Natural killer cell treated with Interleukin-12 subunit alpha and Interleukin-12 subunit beta and Interleukin-15 and Interleukin-18, amount 100 ng/mL, for 72 hours (primary cell): ENCODE results near the gene CADM2. TPM values are rescaled to one million over a fixed set of nuclear protein-coding genes. Genes with fewer than 3 reads are reported as not detected.
"Not testable (repeated sequence)": the region's sequence is repeated elsewhere in the genome, so short reads cannot be mapped to it uniquely, and the experiment has no call there.

Experiments used
- ATAC-seq, 2 donors: fragments of 150-1000 bp; cut with Tn5 transposase in 1 of 2; sonication (Bioruptor Pico), chemical (Tn5 transposase) in 1 of 2; 2 replicates each; pipeline ENCODE4 v1.10.0; 2021
- DNase-seq: peaks from one replicate; pipeline ENCODE4 v3.0.0; 2022; ENCODE audit warnings: low spot score
- H3K27ac Mint-ChIP-seq, 2 donors: 1 replicate in 1 of 2; 2 replicates in 1 of 2; pipeline ENCODE4 v1.8.0; 2022; ENCODE audit warnings: mixed read lengths in 2 of 2, mild to moderate bottlenecking in 1 of 2, moderate library complexity in 1 of 2
- H3K27me3 Mint-ChIP-seq, 2 donors: 1 replicate in 1 of 2; 2 replicates in 1 of 2; pipeline ENCODE4 v1.8.0; 2022; ENCODE audit warnings: mixed read lengths in 2 of 2
- H3K36me3 Mint-ChIP-seq: one replicate; pipeline ENCODE4 v1.8.0; 2022; ENCODE audit warnings: mixed read lengths
- H3K4me1 Mint-ChIP-seq, 2 donors: 1 replicate in 1 of 2; 2 replicates in 1 of 2; pipeline ENCODE4 v1.8.0; 2022; ENCODE audit warnings: low read depth in 2 of 2, mixed read lengths in 2 of 2, mild to moderate bottlenecking in 1 of 2
- H3K4me3 Mint-ChIP-seq: one replicate; pipeline ENCODE4 v1.8.0; 2022; ENCODE audit warnings: mixed read lengths
- H3K9me3 Mint-ChIP-seq: 2 replicates; pipeline ENCODE4 v1.8.0; 2022; ENCODE audit warnings: mixed read lengths
- total RNA-seq, 2 donors: library from RNA; stranded (reverse); gene quantifications; one replicate each; pipeline ENCODE4 v1.2.3, GENCODE V29; 2022

CADM2 gene
- total RNA-seq, 2 donors from 2014 or later = not detected

DNA sequence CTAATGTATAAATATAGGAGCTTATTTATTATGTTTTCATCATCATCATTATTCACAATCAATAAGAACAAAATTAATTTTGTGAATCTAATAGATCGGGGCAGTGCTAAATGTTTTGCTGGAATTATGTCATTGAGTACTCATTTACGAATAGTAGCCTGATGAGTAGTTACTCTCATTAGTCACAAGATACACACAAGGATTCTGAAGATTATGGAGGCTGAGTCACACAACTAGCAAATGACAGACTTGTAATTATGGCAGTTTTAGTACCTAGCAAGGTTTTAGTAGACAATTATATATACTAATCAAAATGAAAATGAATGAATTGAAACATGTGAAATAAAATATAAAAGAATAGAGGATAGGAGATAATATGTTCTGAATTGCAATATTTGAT, 954.2 kb downstream of the CADM2 start:
- DNase-seq (no peak), ATAC-seq (no peak)
- peaks cover 20% of the 10 kb centered on the region for H3K9me3 Mint-ChIP-seq
- H3K27ac Mint-ChIP-seq = no peak overlapping the region
- H3K4me1 Mint-ChIP-seq = no peaks in the 10 kb centered on the region
- no peak overlapping the region for H3K4me3 Mint-ChIP-seq
- no peaks in the 10 kb centered on the region for H3K27me3 Mint-ChIP-seq
- peaks cover 5% of the 10 kb centered on the region for H3K36me3 Mint-ChIP-seq

DNA sequence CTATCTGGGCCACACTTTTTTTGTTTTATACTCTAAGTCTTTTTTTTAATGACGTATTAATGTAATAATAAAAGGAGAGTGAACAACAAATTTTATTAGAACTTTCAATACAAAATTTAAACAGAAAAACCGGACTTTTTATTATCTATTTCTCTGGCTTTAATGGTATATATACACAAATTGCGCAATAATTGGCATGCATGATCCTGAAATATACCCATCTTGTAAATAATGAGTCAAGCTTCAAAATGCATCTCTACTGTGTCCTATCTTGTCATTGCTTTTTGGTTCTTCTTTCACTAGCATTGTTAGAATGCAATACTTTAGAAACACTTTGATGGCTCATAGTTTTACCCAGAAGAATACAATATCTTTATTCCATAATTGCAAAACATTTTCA, 963.6 kb downstream of the CADM2 start:
- Mint-ChIP-seq H3K9me3 (peaks cover 17% of the 10 kb centered on the region), H3K4me3 (no peak overlapping the region), H3K27ac (no peak overlapping the region), H3K36me3 (peaks cover 7% of the 10 kb centered on the region), H3K4me1 (no peaks in the 10 kb centered on the region), H3K27me3 (no peaks in the 10 kb centered on the region)
- DNase-seq (no peak), ATAC-seq (no peak)

DNA sequence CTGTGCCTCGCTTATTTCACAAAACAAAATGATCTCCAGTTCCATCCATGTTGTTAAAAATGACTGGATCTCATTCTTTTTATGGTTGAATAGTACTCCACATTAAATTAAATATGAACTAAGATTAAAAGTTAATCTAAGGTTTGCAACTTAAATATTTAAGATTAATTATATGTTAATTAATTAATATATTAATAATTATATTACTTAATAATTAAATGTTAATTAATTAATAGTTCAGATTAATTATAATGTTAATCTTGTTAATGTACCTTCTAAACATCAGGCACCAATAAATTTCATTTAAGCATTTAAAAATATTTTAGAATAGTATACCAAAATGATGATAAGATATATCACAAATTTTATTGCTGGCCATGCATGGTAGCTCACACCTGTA, 971.9 kb downstream of the CADM2 start:
- Mint-ChIP-seq H3K4me3 (no peak overlapping the region), H3K4me1 (no peaks in the 10 kb centered on the region), H3K36me3 (peaks cover 7% of the 10 kb centered on the region), H3K27me3 (no peaks in the 10 kb centered on the region), H3K27ac (no peak overlapping the region), H3K9me3 (peaks cover 12% of the 10 kb centered on the region)
- DNase-seq = no peak
- no peak for ATAC-seq

DNA sequence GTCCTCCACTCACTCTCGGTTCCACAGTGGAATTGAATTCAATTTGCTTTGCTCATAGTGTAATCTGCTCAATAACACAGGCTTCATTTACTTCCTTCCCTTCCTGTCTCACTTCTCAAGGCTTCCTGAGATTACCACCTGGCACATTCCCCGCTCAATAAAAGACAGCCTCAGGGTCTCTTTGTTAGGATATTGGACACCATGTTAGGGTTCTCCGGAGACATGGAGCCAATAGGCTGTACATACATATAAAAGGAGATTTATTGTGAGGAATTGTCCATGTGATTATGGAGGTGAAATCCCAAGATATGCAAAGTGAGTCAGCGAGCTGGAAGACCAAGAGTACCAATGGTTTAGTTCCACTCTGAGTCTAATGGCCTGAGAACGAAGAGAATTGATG, 974.5 kb downstream of the CADM2 start:
- Mint-ChIP-seq H3K27me3 (no peaks in the 10 kb centered on the region), H3K4me1 (no peaks in the 10 kb centered on the region), H3K27ac (no peak overlapping the region), H3K9me3 (peaks cover 16% of the 10 kb centered on the region), H3K36me3 (no peaks in the 10 kb centered on the region), H3K4me3 (no peak overlapping the region)
- ATAC-seq = no peak
- no peak for DNase-seq

DNA sequence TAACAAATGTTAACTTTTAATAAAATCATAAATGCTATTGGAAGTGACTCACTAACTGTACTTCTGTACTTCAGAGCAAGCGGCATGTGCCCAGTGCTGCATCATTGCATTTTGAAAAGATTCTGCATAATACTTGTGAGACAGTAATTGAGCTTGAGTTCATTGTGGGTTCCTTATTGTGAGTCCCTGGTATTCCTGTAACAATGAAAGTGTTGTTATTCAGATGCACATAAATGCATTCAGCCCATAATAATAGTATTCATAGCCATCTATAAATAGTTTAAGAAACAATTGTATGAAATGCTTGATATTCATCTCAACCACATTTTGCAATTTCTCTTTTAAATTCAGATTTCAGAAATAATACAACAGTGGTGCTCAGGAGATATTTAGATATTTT, 976.4 kb downstream of the CADM2 start:
- peaks cover 16% of the 10 kb centered on the region for H3K9me3 Mint-ChIP-seq
- no peak overlapping the region for H3K27ac Mint-ChIP-seq
- ATAC-seq (no peak), DNase-seq (no peak)
- no peak overlapping the region for H3K4me3 Mint-ChIP-seq
- H3K36me3 Mint-ChIP-seq = no peaks in the 10 kb centered on the region
- no peaks in the 10 kb centered on the region for H3K27me3 Mint-ChIP-seq
- H3K4me1 Mint-ChIP-seq = no peaks in the 10 kb centered on the region

DNA sequence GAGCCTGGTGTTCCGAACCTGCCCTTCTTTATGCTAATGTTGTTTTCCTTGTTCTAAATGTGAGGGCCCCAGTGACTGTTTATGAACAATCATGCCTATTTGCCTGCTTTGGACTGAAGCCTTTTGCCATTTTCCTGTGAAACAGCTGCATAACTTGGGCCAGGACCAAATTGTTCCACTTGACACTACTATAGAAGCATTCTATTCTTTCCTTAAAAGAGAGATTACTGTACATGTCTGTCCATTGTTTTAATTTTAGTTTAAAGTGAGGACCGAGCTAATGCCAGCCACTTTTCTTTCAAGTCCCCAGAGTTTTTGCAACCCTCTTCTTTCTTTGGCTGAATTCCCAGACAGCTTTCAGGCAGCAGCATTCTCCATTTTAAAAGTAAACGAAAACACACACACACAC, 980.3 kb downstream of the CADM2 start:
- H3K27me3 Mint-ChIP-seq = no peaks in the 10 kb centered on the region
- no peak for DNase-seq
- H3K9me3 Mint-ChIP-seq = peaks cover 11% of the 10 kb centered on the region
- H3K27ac Mint-ChIP-seq = no peak overlapping the region
- H3K4me3 Mint-ChIP-seq = no peak overlapping the region
- ATAC-seq = no peak
- no peaks in the 10 kb centered on the region for H3K4me1 Mint-ChIP-seq
- H3K36me3 Mint-ChIP-seq = no peaks in the 10 kb centered on the region

DNA sequence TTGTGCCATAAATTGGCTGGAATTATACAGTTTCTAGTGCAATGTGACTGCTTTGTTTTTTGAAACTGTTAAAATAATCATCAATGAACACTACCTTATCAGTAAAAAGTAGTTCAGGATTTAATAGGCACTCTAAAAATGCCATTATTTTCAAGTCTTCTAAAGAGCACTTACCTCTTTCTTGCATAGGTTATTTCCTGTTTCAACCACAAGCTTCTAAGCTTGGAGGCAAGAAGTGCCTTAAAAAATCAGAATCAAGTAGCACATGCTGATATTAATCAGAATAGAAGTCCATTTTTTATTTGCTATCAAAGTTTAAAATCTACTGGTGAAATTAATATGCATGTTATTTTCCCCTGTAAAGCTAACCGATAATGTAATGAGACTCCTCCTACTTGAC, 991.6 kb downstream of the CADM2 start:
- H3K27me3 Mint-ChIP-seq = no peaks in the 10 kb centered on the region
- H3K9me3 Mint-ChIP-seq = peaks cover 12% of the 10 kb centered on the region
- peaks cover 4% of the 10 kb centered on the region for H3K36me3 Mint-ChIP-seq
- no peaks in the 10 kb centered on the region for H3K4me1 Mint-ChIP-seq
- H3K4me3 Mint-ChIP-seq = no peak overlapping the region
- ATAC-seq (no peak), DNase-seq (no peak)
- H3K27ac Mint-ChIP-seq = no peak overlapping the region

DNA sequence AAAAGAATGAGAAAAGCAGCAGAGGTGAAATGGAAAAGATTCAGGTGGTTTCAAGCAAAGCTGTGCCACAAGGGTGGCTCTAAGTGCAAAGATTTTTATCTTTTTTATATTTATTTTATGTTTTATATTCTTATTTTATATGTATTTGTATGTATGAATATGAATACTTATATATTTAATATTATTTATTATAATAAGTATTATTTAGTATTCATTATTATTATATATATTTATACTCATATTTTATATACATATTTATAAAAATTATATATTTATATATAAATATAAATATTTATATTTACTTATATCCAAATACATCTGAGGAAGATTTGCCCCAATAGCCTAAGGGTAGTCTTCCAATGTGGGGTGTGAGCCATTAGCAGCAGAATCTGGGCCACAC, 1002.0 kb downstream of the CADM2 start:
- ATAC-seq (no peak), DNase-seq (no peak)
- H3K9me3 Mint-ChIP-seq = peaks cover 14% of the 10 kb centered on the region
- no peak overlapping the region for H3K4me3 Mint-ChIP-seq
- no peaks in the 10 kb centered on the region for H3K4me1 Mint-ChIP-seq
- no peak overlapping the region for H3K27ac Mint-ChIP-seq
- H3K36me3 Mint-ChIP-seq = peaks cover 4% of the 10 kb centered on the region
- H3K27me3 Mint-ChIP-seq = no peaks in the 10 kb centered on the region

DNA sequence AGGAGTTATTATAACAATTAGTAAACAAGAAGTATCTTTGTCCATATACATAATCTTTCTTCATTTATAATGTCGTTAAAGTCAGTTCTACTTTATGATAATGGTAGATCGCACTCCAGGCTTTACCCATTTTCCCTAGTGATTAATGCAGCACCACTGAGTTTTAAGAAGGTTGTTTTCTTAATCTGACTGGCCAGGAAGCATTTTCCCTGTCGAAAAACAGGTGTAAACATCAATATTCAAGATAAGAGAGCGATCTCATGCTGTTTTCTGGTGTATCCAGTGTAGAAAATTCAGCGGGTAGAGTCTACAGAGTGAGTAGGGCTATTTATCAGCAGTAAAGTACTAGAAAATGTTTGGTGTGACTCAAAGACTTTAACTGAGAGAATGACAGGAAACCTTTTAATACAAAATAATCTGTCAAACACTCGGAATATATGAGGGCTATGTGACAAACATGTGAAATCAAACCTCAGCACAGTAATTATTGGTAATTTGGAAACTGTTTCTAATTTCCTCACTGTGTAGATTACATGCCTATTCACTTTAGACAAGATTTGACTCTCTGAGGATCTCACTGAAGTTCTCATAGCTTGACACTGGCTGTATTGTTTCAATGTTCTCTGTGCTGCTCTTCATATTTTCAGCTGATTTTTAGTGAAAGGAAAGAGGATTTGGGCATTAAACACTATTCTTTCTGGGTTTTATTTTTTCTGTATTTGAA, 1019.0 kb downstream of the CADM2 start:
- Mint-ChIP-seq H3K9me3 (no peaks in the 10 kb centered on the region), H3K4me1 (no peaks in the 10 kb centered on the region), H3K36me3 (no peaks in the 10 kb centered on the region), H3K4me3 (no peak overlapping the region), H3K27ac (no peak overlapping the region), H3K27me3 (no peaks in the 10 kb centered on the region)
- DNase-seq (no peak), ATAC-seq (no peak)

DNA sequence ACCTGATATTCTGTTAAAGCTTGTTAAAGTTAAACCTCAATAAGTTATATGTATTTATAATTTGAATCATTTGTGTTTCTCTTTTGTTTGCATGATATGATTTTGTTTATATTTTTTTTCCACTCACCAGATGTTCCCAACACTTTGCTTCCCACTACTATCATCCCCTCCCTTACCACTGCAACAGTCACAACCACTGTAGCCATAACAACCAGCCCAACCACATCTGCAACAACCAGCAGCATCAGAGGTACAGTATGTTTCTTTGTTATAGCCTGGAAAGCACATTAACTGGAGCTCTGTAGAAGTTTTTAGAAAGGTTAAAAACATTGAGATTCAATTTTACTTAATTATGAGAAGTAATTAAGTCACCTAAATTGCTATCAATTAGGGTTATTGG, 1020.2 kb downstream of the CADM2 start:
- H3K4me1 Mint-ChIP-seq = no peaks in the 10 kb centered on the region
- H3K36me3 Mint-ChIP-seq = no peaks in the 10 kb centered on the region
- ATAC-seq (no peak), DNase-seq (no peak)
- no peak overlapping the region for H3K4me3 Mint-ChIP-seq
- H3K27me3 Mint-ChIP-seq = no peaks in the 10 kb centered on the region
- no peak overlapping the region for H3K27ac Mint-ChIP-seq
- H3K9me3 Mint-ChIP-seq = no peaks in the 10 kb centered on the region

DNA sequence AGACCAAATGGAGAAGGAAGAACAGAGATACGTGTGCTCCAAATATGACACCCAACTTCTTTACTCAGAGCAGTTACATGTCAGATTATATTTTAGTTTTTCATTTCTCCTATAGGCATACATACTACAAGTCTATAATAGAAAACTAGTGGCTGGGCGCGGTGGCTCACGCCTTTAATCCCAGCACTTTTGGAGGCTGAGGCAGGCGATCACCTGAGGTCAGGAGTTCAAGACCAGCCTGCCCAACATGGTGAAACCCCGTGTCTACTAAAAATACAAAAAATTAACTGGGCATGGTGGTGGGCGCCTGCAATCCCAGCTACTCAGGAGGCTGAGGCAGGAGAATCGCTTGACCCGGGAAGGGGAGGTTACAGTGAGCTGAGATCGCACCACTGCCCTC, 1030.8 kb downstream of the CADM2 start:
- H3K4me3 Mint-ChIP-seq, H3K27me3 Mint-ChIP-seq, DNase-seq, H3K36me3 Mint-ChIP-seq, H3K9me3 Mint-ChIP-seq, ATAC-seq, H3K27ac Mint-ChIP-seq, H3K4me1 Mint-ChIP-seq: not testable (repeated sequence)

DNA sequence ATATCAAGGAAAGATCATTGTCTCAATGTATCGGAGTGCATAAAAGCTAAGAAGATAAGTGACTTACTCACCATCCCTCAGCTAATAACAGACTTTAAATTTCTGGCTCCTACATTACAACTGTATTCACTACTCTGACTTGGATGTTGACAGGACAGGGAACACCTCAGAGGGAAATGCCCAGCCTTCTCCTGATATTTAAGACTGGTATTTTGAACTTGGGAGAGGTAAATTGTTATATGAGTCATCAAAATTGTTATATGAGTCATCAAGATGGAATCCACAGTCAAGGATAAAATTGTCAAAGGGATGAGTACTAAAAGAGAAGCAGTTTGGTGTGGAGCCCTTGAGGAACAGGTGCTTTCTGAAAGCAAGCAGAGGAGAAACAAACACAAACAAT, 1070.8 kb downstream of the CADM2 start:
- peaks cover 14% of the 10 kb centered on the region for H3K9me3 Mint-ChIP-seq
- H3K4me1 Mint-ChIP-seq = no peaks in the 10 kb centered on the region
- H3K27ac Mint-ChIP-seq = no peak overlapping the region
- H3K27me3 Mint-ChIP-seq = no peaks in the 10 kb centered on the region
- H3K36me3 Mint-ChIP-seq = no peaks in the 10 kb centered on the region
- DNase-seq (no peak), ATAC-seq (no peak)
- H3K4me3 Mint-ChIP-seq = no peak overlapping the region

DNA sequence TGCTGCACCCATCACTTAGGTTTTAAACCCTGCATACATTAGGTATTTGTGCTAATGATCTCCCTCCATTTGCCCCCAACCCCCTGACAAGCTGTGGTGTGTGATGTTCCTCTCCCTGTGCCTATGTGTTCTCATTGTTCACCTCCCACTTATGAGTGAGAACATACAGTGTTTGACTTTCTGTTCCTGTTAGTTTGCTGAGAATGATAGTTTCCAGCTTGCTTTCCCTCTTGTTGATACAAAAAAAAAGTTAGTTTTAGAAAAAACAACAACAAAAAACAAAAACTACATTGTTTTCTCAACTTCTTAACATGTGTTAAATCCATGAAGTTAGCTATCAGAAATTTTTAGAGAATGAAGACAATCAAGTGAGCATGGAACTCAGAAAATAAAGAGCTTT, 1079.1 kb downstream of the CADM2 start:
- no peaks in the 10 kb centered on the region for H3K4me1 Mint-ChIP-seq
- peaks cover 31% of the 10 kb centered on the region for H3K9me3 Mint-ChIP-seq
- no peak overlapping the region for H3K27ac Mint-ChIP-seq
- no peaks in the 10 kb centered on the region for H3K27me3 Mint-ChIP-seq
- DNase-seq (no peak), ATAC-seq (no peak)
- peaks cover 16% of the 10 kb centered on the region for H3K36me3 Mint-ChIP-seq
- H3K4me3 Mint-ChIP-seq = no peak overlapping the region

DNA sequence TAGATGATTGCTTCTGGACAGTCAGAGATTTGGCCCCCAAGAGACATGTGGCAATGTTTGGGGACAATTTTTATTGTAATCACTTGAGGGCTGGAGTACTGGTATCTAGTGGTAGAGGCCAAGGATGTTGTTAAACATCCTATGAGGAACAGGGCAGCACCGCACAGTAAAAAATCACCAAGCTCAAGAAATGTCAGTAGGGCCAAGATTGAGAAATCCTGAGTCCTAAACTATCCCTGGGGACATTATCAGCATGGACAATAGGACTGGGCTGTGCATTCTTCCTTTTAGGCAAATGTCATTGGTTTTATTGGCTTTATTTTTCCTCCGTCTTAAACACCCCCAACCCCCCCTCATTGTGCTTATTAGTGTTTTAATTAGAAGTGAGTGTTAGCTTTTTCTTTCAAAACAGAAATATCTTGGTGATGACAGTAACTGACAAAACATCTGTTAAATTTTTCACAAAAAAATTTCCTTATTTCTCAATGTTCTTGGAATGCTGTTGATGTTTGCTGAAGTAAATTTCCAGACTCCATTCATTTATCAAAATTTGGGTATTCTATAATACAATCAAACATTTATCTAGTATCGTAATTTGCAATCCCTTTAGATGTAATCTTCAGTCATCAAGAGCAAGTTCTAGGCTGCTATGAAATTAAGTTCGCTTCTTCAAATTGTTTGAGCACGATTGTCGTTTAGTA, 1087.8 kb downstream of the CADM2 start:
- H3K4me1 Mint-ChIP-seq = no peaks in the 10 kb centered on the region
- no peaks in the 10 kb centered on the region for H3K27me3 Mint-ChIP-seq
- no peak overlapping the region for H3K27ac Mint-ChIP-seq
- DNase-seq = no peak
- no peak overlapping the region for H3K4me3 Mint-ChIP-seq
- ATAC-seq = no peak
- peaks cover 11% of the 10 kb centered on the region for H3K9me3 Mint-ChIP-seq
- H3K36me3 Mint-ChIP-seq = peaks cover 5% of the 10 kb centered on the region

DNA sequence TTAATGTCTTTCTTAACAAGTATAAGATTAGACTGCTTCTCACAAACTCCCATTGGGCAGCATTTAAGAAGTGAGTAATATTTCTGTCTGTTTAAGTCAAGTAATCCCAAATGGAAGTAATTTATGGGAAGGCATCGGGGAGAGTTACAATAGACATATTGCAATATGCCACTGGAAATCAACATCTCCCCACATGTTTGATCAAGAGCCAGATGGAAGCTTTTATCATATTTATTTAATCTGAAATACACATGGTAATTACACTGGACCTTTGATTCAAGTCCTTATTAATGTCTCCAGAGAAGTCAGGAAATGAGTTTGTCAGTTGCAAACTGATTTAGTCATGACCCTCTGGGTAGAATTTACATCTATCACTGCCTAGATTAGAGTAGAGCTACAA, 1088.4 kb downstream of the CADM2 start:
- Mint-ChIP-seq H3K9me3 (peaks cover 6% of the 10 kb centered on the region), H3K27me3 (no peaks in the 10 kb centered on the region), H3K4me1 (no peaks in the 10 kb centered on the region), H3K4me3 (no peak overlapping the region), H3K27ac (no peak overlapping the region), H3K36me3 (peaks cover 5% of the 10 kb centered on the region)
- no peak for DNase-seq
- no peak for ATAC-seq
